Suprapubic skin (tissue), 4 donors: ENCODE measurements around the gene PCMTD2. TPM values are rescaled to one million over a fixed set of nuclear protein-coding genes. Genes with fewer than 3 reads are reported as not detected.

ENCODE experiments used
- DNase-seq, 2 donors: peaks; one replicate each; pipeline ENCODE4 v3.0.0-alpha.2; 2019; ENCODE audit warnings: low spot score in 2 of 2
- H3K27ac ChIP-seq: fragments of 200-600 bp; sonication (generic); one replicate; pipeline ENCODE4 v1.5.1; 2019
- H3K27me3 ChIP-seq: fragments of 200-600 bp; sonication (generic); one replicate; pipeline ENCODE4 v1.5.1; 2019
- H3K36me3 ChIP-seq: fragments of 200-600 bp; sonication (generic); one replicate; pipeline ENCODE4 v1.5.1; 2019
- H3K4me1 ChIP-seq: fragments of 200-600 bp; sonication (generic); one replicate; pipeline ENCODE4 v1.5.1; 2019
- H3K4me3 ChIP-seq: fragments of 200-600 bp; sonication (generic); one replicate; pipeline ENCODE4 v1.5.1; 2019; ENCODE audit warnings: mild to moderate bottlenecking
- H3K9me3 ChIP-seq: fragments of 200-600 bp; sonication (generic); one replicate; pipeline ENCODE4 v1.5.1; 2019
- CTCF ChIP-seq, 2 donors: fragments of 200-600 bp in 1 of 2; fragments of 450-650 bp in 1 of 2; sonication (generic) in 1 of 2; IDR thresholded peaks; one replicate each; pipeline ENCODE4 v1.5.1; 2016 to 2019; ENCODE audit warnings: antibody characterized with exemption in 2 of 2, mild to moderate bottlenecking in 1 of 2, moderate library complexity in 1 of 2
- EP300 ChIP-seq: sonication (generic); formaldehyde crosslinking; IDR thresholded peaks from one replicate; pipeline ENCODE4 v1.6.1; 2017; ENCODE audit warnings: antibody characterized with exemption
- POLR2A ChIP-seq, 2 donors: fragments of 450-650 bp; IDR thresholded peaks; one replicate each; pipeline ENCODE4 v1.6.1; 2017; ENCODE audit warnings: antibody characterized with exemption in 2 of 2, mild to moderate bottlenecking in 2 of 2, moderate library complexity in 2 of 2
- POLR2AphosphoS5 ChIP-seq, 3 donors: sonication (generic); formaldehyde crosslinking; IDR thresholded peaks; one replicate each; pipeline ENCODE4 v1.6.1; 2017; ENCODE audit warnings: antibody characterized with exemption in 3 of 3
- WGBS: methylation state at CpG from one replicate; pipeline ENCODE4 v1.1.5; 2018; 5-methylcytosine and 5-hydroxymethylcytosine counted together
- total RNA-seq, 4 donors: library from RNA; depleted of rRNA; stranded (reverse); fragments of >200 nt; gene quantifications; one replicate each; pipeline ENCODE4 v1.1.0, GENCODE V29; 2016

PCMTD2 gene
- total RNA-seq: 100 to 1,000 TPM; 102 to 245 (median 147) TPM

GRCh38 chr20:64255361-64256281 is at the start of gene PCMTD2:
TSS of gene PCMTD2 (plus strand) at chr20:64255748. CDS start at chr20:64259966, 4,218 bp downstream.
- Histone ChIP-seq H3K4me1 (peaks cover 49% of the 10 kb centered on the region), H3K36me3 (no peaks in the 10 kb centered on the region), H3K27ac (peak within 1 kb of the TSS; percentile 87), H3K9me3 (no peaks in the 10 kb centered on the region), H3K4me3 (peak within 1 kb of the TSS; percentile 62), H3K27me3 (no peaks in the 10 kb centered on the region)
- WGBS: under 1% methylated on average over 24 of the region's 96 CpGs
- no peak for TF ChIP-seq EP300
- TF ChIP-seq POLR2A (IDR thresholded peaks at IDR 0.05): peak in 1 of 2 donors; percentile 44
- DNase-seq: peak; percentile 78 to 89

- DNase-seq: no peak
- no peaks in the 10 kb centered on the region for H3K9me3 ChIP-seq
- H3K36me3 ChIP-seq: no peaks in the 10 kb centered on the region
- H3K4me3 ChIP-seq: no peak overlapping the region
- peaks cover 12% of the 10 kb centered on the region for H3K4me1 ChIP-seq
- TF ChIP-seq EP300: no peak
- no peak for TF ChIP-seq POLR2A (IDR thresholded peaks at IDR 0.05)
- TF ChIP-seq POLR2AphosphoS5 (IDR thresholded peaks at IDR 0.05): no peak
- TF ChIP-seq CTCF (IDR thresholded peaks at IDR 0.05): no peak
- 94% methylated on average over 8 of the region's 8 CpGs for WGBS
- H3K27me3 ChIP-seq: peaks cover 18% of the 10 kb centered on the region
- H3K27ac ChIP-seq: no peak overlapping the region
Observed at GRCh38 chr20:64206614-64207013, 48.9 kb upstream of the PCMTD2 start.

GRCh38 chr20:64207641-64208590 is 47.6 kb upstream of the PCMTD2 start:
- peaks cover 13% of the 10 kb centered on the region for H3K4me1 ChIP-seq
- 92% methylated on average over 22 of the region's 25 CpGs for WGBS
- peaks cover 11% of the 10 kb centered on the region for H3K27me3 ChIP-seq
- H3K27ac ChIP-seq: no peak overlapping the region
- no peaks in the 10 kb centered on the region for H3K36me3 ChIP-seq
- no peak for TF ChIP-seq POLR2A (IDR thresholded peaks at IDR 0.05)
- no peak for TF ChIP-seq CTCF (IDR thresholded peaks at IDR 0.05)
- no peak for TF ChIP-seq POLR2AphosphoS5 (IDR thresholded peaks at IDR 0.05)
- TF ChIP-seq EP300: no peak
- no peak overlapping the region for H3K4me3 ChIP-seq
- no peak for DNase-seq
- H3K9me3 ChIP-seq: no peaks in the 10 kb centered on the region

- no peak overlapping the region for H3K4me3 ChIP-seq
- peaks cover 9% of the 10 kb centered on the region for H3K27me3 ChIP-seq
- H3K9me3 ChIP-seq: no peaks in the 10 kb centered on the region
- WGBS: 87% methylated on average over 7 of the region's 7 CpGs
- no peaks in the 10 kb centered on the region for H3K36me3 ChIP-seq
- peaks cover 22% of the 10 kb centered on the region for H3K4me1 ChIP-seq
- no peak for TF ChIP-seq POLR2A (IDR thresholded peaks at IDR 0.05)
- H3K27ac ChIP-seq: no peak overlapping the region
- no peak for DNase-seq
Observed at GRCh38 chr20:64209148-64209547, 46.4 kb upstream of the PCMTD2 start.

DNA sequence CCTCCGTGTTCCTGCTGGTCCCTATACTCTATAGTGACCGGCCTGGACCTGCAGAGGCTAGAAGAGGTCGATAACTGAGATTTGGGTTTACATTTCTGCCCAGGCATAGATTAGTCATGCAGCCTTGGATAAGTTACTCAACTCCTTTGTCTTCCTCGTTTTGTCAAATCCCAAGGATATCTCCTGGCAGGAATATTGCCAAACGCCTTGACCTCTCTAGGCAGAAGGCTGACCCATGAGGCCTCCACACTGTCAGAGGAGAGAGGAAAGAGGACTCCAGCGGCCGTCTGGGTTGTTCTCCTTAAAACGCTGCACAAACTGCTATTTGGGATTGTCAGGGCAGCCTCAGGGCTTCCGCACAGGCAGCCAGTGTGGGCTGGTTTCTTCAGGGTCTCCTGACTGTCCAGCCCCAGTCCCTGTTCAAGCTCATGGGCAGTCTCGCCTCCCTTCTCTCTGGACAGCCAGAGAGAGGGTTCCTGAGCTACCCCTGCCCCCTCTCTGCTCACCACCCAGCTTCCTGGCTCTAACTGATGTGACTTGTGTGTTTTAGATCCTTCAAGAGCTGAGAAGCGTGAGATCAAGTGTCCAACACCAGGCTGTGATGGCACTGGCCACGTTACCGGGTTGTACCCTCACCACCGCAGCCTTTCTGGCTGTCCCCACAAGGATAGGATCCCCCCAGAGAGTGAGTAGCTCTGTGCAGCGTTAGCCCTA is 44.7 kb upstream of the PCMTD2 start:
- no peaks in the 10 kb centered on the region for H3K9me3 ChIP-seq
- DNase-seq: no peak
- no peak overlapping the region for H3K4me3 ChIP-seq
- no peaks in the 10 kb centered on the region for H3K36me3 ChIP-seq
- H3K4me1 ChIP-seq: peaks cover 15% of the 10 kb centered on the region
- H3K27ac ChIP-seq: no peak overlapping the region
- 70% methylated on average over 6 of the region's 15 CpGs for WGBS
- TF ChIP-seq POLR2AphosphoS5 (IDR thresholded peaks at IDR 0.05): no peak
- TF ChIP-seq CTCF (IDR thresholded peaks at IDR 0.05): no peak
- no peak for TF ChIP-seq EP300
- TF ChIP-seq POLR2A (IDR thresholded peaks at IDR 0.05): no peak
- peaks cover 5% of the 10 kb centered on the region for H3K27me3 ChIP-seq
